ENCODE measurements around the gene SUCO.

DNA sequence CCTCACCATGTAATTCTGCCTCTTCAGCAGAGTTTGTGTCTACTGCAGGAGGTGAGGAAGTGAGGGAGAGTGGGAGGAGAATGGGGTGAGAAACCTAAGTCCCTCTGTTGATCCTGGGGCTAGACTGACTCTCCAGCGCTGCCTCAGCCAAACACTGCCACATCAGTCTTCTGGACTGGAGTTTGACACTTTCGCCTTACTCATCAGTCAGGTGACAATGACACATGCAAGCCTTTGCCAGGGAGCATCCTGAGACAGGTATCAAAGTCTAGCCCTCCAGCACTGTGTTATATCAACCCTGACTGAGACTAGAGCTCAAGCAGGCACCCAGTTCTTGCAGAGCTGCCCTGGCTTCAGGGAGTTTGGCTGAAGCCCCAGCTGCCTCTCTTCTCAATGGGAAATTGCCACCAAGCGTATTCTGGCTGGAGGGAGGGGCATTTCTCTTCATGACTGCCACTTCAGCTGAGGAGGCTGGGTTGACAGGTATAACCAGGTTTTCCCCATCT, 33.3 kb upstream of the SUCO start:
- TF ChIP-seq CTCF (IDR thresholded peaks at IDR 0.05), result no peak
- TF ChIP-seq POLR2A (IDR thresholded peaks at IDR 0.05), result no peak

Measured in uterus (tissue), 2 donors.